Measurements from ENCODE around the gene TSPAN33.

Gene TSPAN33

DNA sequence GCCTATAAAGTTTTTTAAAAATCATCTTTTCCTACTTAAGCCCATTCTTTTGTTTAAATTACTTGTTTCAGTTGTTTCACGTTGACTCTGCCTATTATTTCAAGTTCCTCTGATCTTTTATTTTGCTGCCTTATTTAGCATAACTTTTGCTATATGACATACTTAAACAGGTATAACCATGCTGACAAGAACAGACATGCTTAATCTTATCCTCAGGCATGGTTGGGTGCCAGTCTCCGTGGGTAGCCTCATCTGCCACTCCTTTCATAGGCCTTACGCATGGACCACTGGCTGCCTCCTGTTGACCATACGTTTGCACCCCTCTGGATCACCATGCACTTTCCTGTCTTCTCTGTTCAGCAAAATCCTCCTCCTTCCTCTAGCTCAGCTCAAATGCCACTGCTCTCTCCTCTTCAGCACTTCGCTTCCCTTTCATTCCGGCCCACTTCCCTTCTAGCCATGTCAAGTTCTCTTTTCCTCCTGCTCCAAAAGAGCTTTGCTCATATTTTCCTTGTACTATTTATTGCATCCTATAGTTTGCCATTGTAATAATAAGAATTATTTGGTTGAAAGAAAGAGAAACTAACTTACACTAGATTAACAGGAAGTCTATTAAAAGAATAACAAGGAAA lies 10.0 kb upstream of the TSPAN33 start:
- H3K4me3 ChIP-seq (ENCODE audit: low read depth, low read length), result no peak overlapping the region

GRCh38 chr7:129136887-129137642 lies 7.4 kb upstream of the TSPAN33 start:
- H3K4me3 ChIP-seq (ENCODE audit: low read depth, low read length), result no peak overlapping the region

DNA sequence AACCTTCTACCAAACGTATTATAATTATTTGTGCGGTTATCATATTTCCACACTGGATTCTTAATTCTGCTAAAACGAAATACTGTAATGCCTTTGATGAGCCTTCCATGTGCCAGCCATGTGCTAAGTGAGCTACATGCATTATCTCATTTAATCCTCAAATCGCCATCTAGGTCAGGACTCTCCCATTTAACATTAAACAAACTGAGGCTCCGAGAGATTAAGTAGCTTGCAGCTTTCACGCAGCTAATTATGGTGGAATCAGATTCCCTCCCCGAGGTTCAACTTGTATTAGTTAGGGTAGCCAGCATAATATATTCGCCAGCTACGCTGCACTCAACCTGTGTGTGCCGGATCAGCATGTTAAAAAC lies 798 bp upstream of the TSPAN33 start:
- H3K4me3 ChIP-seq (ENCODE audit: low read depth, low read length), result no peak overlapping the region

- H3K4me3 ChIP-seq (ENCODE audit: low read depth, low read length), result peak overlapping the region; percentile 69
Observed at GRCh38 chr7:129144834-129145668, 544 bp downstream of the TSPAN33 start.

- H3K4me3 ChIP-seq (ENCODE audit: low read depth, low read length), result no peak overlapping the region
Observed at GRCh38 chr7:129146237-129146979, 1.9 kb downstream of the TSPAN33 start.

- no peak overlapping the region for H3K4me3 ChIP-seq (ENCODE audit: low read depth, low read length)
Observed at GRCh38 chr7:129147731-129148130, 3.2 kb downstream of the TSPAN33 start.

GRCh38 chr7:129149511-129149910 lies 5.0 kb downstream of the TSPAN33 start:
- no peak overlapping the region for H3K4me3 ChIP-seq (ENCODE audit: low read depth, low read length)

DNA sequence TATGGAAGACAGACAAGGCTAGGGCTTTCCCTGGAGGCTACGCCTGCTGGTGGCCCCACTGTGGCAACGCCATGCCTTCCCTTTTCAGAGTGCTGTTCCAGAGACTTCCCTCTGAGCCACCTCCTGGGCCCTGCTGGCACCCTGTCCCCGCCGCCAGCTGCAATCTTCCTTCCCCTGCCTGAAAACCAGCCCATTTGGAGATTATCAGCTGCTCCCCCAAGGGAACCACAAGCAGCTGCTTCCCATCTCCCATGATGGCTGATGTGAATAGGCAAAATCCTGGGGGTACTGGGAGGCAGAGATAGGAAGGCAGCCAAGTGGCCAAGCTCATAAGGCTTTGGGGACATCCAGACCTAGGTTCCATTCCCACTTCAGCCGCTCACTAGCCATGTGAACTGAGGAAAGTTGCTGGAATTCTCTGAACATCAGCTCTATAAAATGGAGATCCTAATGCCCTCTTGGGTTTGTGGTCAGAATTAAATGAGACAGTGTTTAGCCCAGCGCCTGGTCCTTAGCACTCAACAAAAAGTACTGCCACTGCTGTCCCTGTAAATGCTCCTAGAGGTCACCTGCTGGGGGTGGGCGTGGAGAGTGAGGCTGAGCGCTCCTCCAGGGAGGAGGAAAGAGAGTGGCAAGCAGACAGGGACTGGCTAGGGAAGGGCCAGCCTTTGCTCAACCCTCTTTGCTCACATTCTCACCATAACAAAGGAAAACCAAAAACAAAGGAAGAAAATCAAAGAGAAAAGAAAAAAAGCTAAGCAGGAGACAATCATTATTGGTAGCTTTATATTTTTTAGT lies 5.9 kb downstream of the TSPAN33 start:
- H3K4me3 ChIP-seq (ENCODE audit: low read depth, low read length), result no peak overlapping the region

DNA sequence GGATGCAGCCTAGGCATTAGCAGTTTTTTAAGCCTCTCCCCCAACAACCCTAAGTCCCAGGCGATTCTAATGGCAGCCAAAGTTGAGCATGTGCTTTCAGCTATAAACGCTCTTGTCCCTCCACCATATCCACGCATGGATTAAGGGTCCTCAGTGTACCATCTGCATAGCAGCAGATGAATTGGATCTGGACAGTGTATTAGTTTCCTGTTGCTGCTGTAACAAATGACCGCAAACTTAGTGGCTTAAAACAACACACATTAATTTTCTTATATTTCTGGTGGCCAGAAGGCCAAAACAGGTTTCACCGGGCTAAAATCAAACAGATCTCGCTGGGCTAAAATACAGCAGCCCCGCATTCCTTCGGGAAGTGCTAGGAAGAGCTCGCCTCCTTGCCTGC lies 13.1 kb downstream of the TSPAN33 start:
- H3K4me3 ChIP-seq (ENCODE audit: low read depth, low read length), result no peak overlapping the region

DNA sequence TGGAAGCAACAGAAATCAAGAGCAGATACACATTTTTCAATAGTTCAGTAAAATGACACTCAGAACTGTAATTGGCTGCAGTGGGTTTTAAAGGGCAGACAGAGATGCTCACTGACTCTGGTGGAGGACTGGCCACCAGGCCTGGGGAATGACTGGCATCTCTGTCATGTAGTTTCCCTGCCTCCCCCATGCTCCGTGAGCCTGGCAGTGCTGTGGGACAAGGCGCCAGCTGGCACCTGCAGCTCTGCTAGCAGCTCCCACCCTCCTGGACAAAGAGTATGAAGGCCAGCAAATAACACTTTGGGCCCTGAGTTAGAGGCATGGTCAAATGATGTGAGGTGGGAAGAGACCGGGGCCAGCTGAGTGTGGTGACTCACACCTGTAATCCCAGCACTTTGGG lies 15.0 kb downstream of the TSPAN33 start:
- H3K4me3 ChIP-seq (ENCODE audit: low read depth, low read length), result no peak overlapping the region

- no peak overlapping the region for H3K4me3 ChIP-seq (ENCODE audit: low read depth, low read length)
Observed at GRCh38 chr7:129160161-129160905, 15.8 kb downstream of the TSPAN33 start.

GRCh38 chr7:129161524-129162225 lies 17.2 kb downstream of the TSPAN33 start:
- H3K4me3 ChIP-seq (ENCODE audit: low read depth, low read length), result no peak overlapping the region

DNA sequence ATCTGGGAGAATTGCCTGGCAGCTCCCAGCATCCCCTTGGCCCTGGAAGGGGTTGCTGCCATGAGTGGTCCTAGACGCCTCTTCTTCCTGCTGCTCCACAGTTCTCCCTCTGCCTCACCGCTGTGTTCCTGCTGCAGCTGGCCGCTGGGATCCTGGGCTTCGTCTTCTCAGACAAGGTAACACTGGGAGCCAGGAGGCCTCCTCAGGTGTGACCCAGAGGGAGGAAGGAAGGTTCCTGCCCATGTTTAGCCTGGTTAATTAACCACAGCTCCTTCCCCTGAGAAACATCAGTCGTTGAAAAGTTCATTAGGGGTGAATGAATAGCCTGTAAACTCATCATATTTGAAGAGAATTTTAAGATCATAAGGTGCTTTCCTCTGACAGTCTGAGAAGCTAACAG lies 18.2 kb downstream of the TSPAN33 start:
- H3K4me3 ChIP-seq (ENCODE audit: low read depth, low read length), result no peak overlapping the region

DNA sequence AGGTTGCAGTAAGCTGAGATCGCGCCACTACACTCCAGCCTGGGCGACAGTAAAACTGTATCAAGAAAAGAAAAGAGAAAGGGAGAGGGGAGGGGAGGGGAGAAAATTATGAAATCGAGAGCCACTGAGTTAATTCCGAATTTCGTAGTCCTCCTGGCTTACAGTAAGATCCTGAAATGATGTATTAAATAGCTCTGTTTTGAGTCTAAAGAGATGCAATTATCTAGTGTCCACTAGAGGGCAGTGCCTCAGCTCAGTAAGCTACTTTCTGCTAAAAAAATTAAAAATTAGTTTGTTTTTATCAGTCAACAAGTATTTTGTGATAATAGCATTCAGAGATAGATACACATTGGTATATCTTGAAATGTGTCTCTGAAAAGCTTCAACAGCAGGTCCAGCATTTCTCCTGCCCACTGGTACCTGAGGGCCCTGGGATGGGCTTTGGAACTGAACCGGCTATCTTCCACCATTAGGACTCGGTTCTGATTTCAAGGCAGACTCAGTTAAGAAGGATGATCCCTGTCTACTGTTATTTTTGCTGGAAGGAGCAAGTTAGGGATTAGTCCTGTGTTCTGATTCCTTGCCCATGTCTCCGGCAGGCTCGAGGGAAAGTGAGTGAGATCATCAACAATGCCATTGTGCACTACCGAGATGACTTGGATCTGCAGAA lies 19.5 kb downstream of the TSPAN33 start:
- no peak overlapping the region for H3K4me3 ChIP-seq (ENCODE audit: low read depth, low read length)

DNA sequence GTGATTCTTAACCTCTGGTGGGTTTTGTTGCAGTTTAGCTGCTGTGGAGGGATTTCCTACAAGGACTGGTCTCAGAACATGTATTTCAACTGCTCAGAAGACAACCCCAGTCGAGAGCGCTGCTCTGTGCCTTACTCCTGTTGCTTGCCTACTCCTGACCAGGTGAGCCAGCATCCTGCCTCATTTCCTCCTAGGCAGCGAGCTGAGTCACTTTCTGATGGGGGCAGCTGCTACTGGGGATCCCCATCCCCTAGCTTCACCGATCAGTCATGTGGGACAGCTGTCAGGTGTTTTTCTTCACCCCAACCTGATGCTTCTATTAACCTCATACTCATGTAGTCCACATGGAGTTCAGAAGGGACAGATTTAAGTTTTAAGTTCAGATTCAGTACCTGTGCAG lies 22.2 kb downstream of the TSPAN33 start:
- no peak overlapping the region for H3K4me3 ChIP-seq (ENCODE audit: low read depth, low read length)

GRCh38 chr7:129167817-129168216 lies 23.3 kb downstream of the TSPAN33 start:
- H3K4me3 ChIP-seq (ENCODE audit: low read depth, low read length), result no peak overlapping the region

- peak overlapping the region; percentile 10 for H3K4me3 ChIP-seq (ENCODE audit: low read depth, low read length)
Observed at GRCh38 chr7:129168231-129169021, 23.9 kb downstream of the TSPAN33 start.
